Ramos (cell line): ENCODE data around the gene TPO.
"Not testable (repeated sequence)": the region's sequence is repeated elsewhere in the genome, so short reads cannot be mapped to it uniquely, and the experiment has no call there.

Source experiments
- in situ Hi-C: fragments of 300-500 bp; cut with MboI; formaldehyde crosslinking; loops from one replicate; pipeline ENCODE4 v1.14.3; 2022; ENCODE audit warnings: low sequenced_read_pairs; ENCODE audit not compliant: unreplicated experiment

Gene TPO

DNA sequence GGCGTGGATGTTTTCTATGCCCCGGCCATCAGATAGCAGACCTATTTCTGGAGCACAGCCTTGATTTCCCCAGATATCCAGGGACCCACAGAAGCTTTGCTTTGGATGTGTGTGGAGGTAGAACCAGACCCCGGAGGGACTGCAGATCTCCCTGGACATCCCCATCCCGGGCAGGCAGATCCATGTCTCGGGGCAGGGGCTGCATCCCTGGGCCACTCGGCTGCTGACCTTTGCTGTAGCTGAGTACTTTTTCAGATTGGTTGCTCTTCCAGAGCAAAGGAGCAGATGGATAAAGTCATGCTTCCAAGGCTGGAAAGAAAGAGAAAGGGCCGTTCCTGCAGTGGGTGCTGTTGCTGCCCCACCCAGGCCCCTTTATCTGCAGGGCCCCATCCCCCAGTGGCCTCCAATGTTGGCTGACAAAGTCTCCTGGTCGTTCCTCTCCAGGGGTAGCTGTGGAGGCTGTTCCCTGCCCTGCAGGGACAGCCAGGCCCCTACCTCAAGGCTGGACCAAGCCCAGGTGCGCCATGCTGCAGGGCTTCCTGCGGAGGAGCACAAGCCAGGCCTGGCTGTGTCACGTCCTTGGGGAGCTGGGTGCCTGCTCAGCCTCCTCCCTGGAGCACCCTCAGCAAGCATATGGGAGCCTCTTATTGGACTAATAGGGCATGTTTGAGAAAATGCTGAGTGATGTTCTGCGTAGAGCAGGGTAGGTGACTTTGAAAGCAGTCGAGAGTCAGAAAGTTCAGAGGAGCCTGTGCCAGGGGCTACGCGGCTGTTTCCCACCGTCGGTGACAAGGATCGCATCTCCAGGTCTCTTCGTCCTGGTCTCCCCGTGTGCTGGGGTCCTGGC lies 68.4 kb downstream of the TPO start:
- in situ Hi-C loops = no loop called here

DNA sequence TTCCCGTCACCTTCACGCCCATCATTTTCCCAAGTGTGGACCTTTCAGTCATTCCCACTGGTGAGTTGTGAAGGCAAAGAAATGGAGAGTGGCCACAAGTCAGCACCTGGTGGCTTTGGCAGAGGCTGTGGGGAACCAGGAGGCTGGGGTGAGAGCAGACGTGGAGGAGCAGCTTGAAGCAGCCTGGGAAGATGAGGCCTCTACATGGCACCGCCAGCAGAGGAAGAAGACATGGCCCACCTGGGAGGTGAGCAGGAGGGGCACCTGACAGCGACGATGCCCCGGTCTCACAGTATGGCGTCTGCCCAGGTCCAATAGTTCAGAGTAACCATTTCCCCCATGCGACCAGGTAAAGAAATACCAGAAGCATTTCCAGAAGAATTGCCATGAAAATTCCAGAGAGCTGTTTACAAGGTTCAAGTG lies 69.0 kb downstream of the TPO start:
- in situ Hi-C loops = no loop called here

GRCh38 chr2:1482981-1483380 lies 69.7 kb downstream of the TPO start:
- in situ Hi-C loops = no loop called here

DNA sequence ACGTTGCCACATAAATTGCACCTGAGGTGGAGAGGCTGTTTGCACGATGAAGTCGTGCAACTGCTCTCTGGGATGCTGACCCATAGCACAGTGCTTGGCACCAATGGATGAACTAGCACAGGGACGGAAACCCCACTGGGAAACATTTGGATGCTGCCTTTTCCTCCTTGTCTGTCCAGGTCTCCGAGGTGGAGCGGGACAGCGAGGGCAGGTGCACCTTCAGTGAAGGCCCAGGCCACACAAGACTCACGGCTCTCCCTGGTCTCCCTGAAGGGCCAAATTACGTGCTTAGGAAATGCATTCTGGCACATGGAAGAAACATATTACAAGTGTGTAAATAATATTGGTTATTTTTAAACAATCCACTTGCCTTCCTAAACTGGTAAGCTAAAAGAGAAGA lies 70.3 kb downstream of the TPO start:
- in situ Hi-C loops = no loop called here

GRCh38 chr2:1484131-1484884 lies 71.0 kb downstream of the TPO start:
- in situ Hi-C loops = no loop called here

GRCh38 chr2:1486670-1487069 lies 73.4 kb downstream of the TPO start:
- in situ Hi-C loops = no loop called here

GRCh38 chr2:1487758-1488157 lies 74.5 kb downstream of the TPO start:
- in situ Hi-C loops = no loop called here

- in situ Hi-C loops = no loop called here
Observed at GRCh38 chr2:1488181-1488671, 75.0 kb downstream of the TPO start.

DNA sequence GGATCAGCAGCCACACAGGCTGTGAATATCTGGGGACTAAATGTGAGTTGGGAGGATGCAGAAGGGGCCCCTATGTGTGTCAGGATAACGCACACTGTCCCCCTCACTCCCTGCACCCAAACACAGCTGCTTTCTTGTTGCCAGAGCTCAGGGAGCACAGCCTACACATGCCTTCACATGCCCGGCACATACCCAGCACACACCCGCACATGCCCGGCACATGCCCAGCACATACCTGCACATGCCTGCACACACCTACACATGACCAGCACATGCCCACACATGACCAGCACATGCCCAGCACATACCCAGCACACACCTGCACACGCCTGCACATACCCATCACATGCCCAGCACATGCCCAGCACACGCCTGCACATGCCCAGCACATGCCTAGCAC lies 75.6 kb downstream of the TPO start:
- in situ Hi-C loops = no loop called here

DNA sequence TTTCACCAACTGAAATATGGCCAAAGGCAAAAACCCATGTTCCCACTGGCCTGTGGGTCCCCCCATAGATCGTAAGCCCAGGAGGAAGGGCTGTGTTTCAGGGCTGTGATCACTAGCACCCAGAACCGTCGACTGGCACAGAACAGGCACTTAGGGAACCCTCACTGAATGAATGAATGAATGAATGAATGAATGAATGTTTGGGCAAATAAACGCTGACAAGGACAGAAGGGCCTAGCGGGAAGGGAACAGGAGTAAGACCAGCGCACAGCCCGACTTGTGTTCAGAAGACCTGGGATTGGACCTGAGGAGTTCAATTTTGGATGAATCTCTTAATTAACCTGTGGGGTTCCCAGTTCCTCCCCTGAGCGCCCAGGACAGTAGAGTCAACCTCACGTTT lies 76.2 kb downstream of the TPO start:
- in situ Hi-C loops = no loop called here

GRCh38 chr2:1490381-1490780 lies 77.1 kb downstream of the TPO start:
- in situ Hi-C loops = not testable (repeated sequence)

DNA sequence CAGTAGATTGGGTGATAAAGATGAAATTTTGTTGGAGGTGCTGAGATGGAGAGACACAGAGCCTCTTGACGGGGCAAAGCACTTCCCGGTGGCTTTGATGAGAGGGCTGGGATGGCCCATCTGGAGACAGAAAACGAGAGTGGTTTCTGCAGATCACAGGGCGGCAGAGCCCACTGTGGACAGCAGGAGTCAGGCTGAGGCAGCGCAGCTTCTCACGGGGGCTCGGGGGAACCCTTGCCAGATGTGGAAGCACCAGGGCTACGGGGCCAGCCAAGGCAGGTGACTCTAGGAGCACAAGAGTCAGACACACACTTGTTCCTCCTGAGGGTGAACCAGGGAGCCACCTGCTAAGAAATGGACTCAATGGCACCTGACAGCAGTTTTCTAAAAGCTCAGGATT lies 78.5 kb downstream of the TPO start:
- in situ Hi-C loops = no loop called here

- in situ Hi-C loops = not testable (repeated sequence)
Observed at GRCh38 chr2:1492231-1492630, 79.0 kb downstream of the TPO start.

GRCh38 chr2:1492711-1493430 lies 79.6 kb downstream of the TPO start:
- in situ Hi-C loops = no loop called here

DNA sequence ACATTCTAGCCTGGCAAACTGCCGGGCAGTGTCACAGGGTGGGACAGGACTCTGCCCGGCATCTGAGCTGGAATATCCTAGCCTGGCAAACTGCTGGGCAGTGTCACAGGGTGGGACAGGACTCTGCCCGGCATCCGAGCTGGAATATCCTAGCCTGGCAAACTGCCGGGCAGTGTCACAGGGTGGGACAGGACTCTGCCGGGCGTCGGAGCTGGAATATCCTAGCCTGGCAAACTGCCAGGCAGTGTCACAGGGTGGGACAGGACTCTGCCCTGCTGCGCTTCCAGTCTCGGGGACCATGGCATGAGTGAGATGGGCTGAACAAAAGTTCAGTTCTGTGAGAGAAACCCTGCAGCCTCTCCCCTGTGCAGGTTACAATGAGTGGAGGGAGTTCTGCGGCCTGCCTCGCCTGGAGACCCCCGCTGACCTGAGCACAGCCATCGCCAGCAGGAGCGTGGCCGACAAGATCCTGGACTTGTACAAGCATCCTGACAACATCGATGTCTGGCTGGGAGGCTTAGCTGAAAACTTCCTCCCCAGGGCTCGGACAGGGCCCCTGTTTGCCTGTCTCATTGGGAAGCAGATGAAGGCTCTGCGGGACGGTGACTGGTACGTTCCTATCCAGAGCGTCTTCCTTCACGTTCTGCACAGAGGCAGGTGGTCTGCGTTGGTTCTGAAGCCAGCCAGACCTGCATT lies 80.3 kb downstream of the TPO start:
- in situ Hi-C loops = no loop called here

DNA sequence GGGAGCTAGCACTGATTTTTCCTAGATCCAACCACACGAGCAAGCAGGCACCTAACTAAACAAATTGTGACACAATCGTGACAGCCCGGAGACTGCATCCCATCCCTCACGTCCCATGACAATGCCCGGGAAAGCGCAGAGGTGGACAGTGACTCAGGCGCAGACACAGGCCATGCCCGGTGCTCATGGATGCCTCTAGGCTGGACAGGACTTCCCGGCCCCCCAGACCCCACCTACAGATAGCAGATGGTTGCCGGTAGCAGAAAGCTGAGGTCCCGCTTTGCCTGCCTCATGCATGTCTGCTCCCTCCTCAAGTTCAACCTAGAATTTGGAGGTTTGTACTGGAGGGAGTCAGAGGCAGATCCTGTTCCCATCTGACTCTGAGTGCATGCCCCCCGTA lies 81.0 kb downstream of the TPO start:
- in situ Hi-C loops = no loop called here

GRCh38 chr2:1494906-1495305 lies 81.6 kb downstream of the TPO start:
- in situ Hi-C loops = no loop called here

- in situ Hi-C loops = no loop called here
Observed at GRCh38 chr2:1495676-1496358, 82.6 kb downstream of the TPO start.

- in situ Hi-C loops = no loop called here
Observed at GRCh38 chr2:1496359-1496821, 83.1 kb downstream of the TPO start.
